Measurements from ENCODE around the gene STRIP1.

The STRIP1 gene

GRCh38 chr1:110097507-110098221 lies 63.2 kb downstream of the STRIP1 start:
- no peak for DNase-seq

GRCh38 chr1:110098222-110099026 lies 64.0 kb downstream of the STRIP1 start:
- no peak for DNase-seq

GRCh38 chr1:110100335-110100734 lies 65.9 kb downstream of the STRIP1 start:
- DNase-seq, result no peak

- DNase-seq, result no peak
Observed at GRCh38 chr1:110102081-110102480, 67.7 kb downstream of the STRIP1 start.
